Suprapubic skin (tissue), 4 donors: ENCODE data around the gene SDSL. TPM values are rescaled to one million over a fixed set of nuclear protein-coding genes. Genes with fewer than 3 reads are reported as not detected.

Experiments
- DNase-seq, 2 donors: peaks; one replicate each; pipeline ENCODE4 v3.0.0-alpha.2; 2019; ENCODE audit warnings: low spot score in 2 of 2
- H3K27ac ChIP-seq: fragments of 200-600 bp; sonication (generic); one replicate; pipeline ENCODE4 v1.5.1; 2019
- H3K27me3 ChIP-seq: fragments of 200-600 bp; sonication (generic); one replicate; pipeline ENCODE4 v1.5.1; 2019
- H3K36me3 ChIP-seq: fragments of 200-600 bp; sonication (generic); one replicate; pipeline ENCODE4 v1.5.1; 2019
- H3K4me1 ChIP-seq: fragments of 200-600 bp; sonication (generic); one replicate; pipeline ENCODE4 v1.5.1; 2019
- H3K4me3 ChIP-seq: fragments of 200-600 bp; sonication (generic); one replicate; pipeline ENCODE4 v1.5.1; 2019; ENCODE audit warnings: mild to moderate bottlenecking
- H3K9me3 ChIP-seq: fragments of 200-600 bp; sonication (generic); one replicate; pipeline ENCODE4 v1.5.1; 2019
- CTCF ChIP-seq, 2 donors: fragments of 200-600 bp in 1 of 2; fragments of 450-650 bp in 1 of 2; sonication (generic) in 1 of 2; IDR thresholded peaks; one replicate each; pipeline ENCODE4 v1.5.1; 2016 to 2019; ENCODE audit warnings: antibody characterized with exemption in 2 of 2, mild to moderate bottlenecking in 1 of 2, moderate library complexity in 1 of 2
- EP300 ChIP-seq: sonication (generic); formaldehyde crosslinking; IDR thresholded peaks from one replicate; pipeline ENCODE4 v1.6.1; 2017; ENCODE audit warnings: antibody characterized with exemption
- POLR2A ChIP-seq, 2 donors: fragments of 450-650 bp; IDR thresholded peaks; one replicate each; pipeline ENCODE4 v1.6.1; 2017; ENCODE audit warnings: antibody characterized with exemption in 2 of 2, mild to moderate bottlenecking in 2 of 2, moderate library complexity in 2 of 2
- POLR2AphosphoS5 ChIP-seq, 3 donors: sonication (generic); formaldehyde crosslinking; IDR thresholded peaks; one replicate each; pipeline ENCODE4 v1.6.1; 2017; ENCODE audit warnings: antibody characterized with exemption in 3 of 3
- WGBS: methylation state at CpG from one replicate; pipeline ENCODE4 v1.1.5; 2018; 5-methylcytosine and 5-hydroxymethylcytosine counted together
- total RNA-seq, 4 donors: library from RNA; depleted of rRNA; stranded (reverse); fragments of >200 nt; gene quantifications; one replicate each; pipeline ENCODE4 v1.1.0, GENCODE V29; 2016

SDSL gene
- total RNA-seq, 4 donors from 2014 or later: 0.56 to 2.2 (median 1.2) TPM; not detected in 1

- 44% methylated on average over 15 of the region's 20 CpGs for WGBS
- no peaks in the 10 kb centered on the region for H3K9me3 ChIP-seq
- DNase-seq: no peak
Measured at GRCh38 chr12:113424915-113425823, 3.0 kb downstream of the SDSL start.

GRCh38 chr12:113425960-113426453, 3.8 kb downstream of the SDSL start:
- 26% methylated on average over 11 of the region's 11 CpGs for WGBS
- Histone ChIP-seq H3K27me3 (peaks cover 19% of the 10 kb centered on the region), H3K4me1 (peaks cover 12% of the 10 kb centered on the region), H3K27ac (no peak overlapping the region), H3K4me3 (no peak overlapping the region), H3K9me3 (no peaks in the 10 kb centered on the region), H3K36me3 (no peaks in the 10 kb centered on the region)
- DNase-seq: no peak
- TF ChIP-seq EP300: no peak
- no peak for TF ChIP-seq CTCF (IDR thresholded peaks at IDR 0.05)
- no peak for TF ChIP-seq POLR2AphosphoS5 (IDR thresholded peaks at IDR 0.05)
- no peak for TF ChIP-seq POLR2A (IDR thresholded peaks at IDR 0.05)

More at GRCh38 chr12:113424915-113425823, 3.0 kb downstream of the SDSL start:
- Histone ChIP-seq H3K27ac (no peak overlapping the region), H3K36me3 (no peaks in the 10 kb centered on the region), H3K4me3 (no peak overlapping the region), H3K27me3 (peaks cover 19% of the 10 kb centered on the region), H3K4me1 (peaks cover 12% of the 10 kb centered on the region)
- no peak for TF ChIP-seq POLR2A (IDR thresholded peaks at IDR 0.05)
- peak; percentile 37 to 83 for TF ChIP-seq CTCF (IDR thresholded peaks at IDR 0.05)
- no peak for TF ChIP-seq POLR2AphosphoS5 (IDR thresholded peaks at IDR 0.05)

GRCh38 chr12:113427882-113428281, 5.7 kb downstream of the SDSL start:
- DNase-seq: no peak
- Histone ChIP-seq H3K9me3 (no peaks in the 10 kb centered on the region), H3K27ac (no peak overlapping the region), H3K27me3 (peaks cover 19% of the 10 kb centered on the region), H3K4me3 (no peak overlapping the region), H3K4me1 (peaks cover under 1% of the 10 kb centered on the region), H3K36me3 (no peaks in the 10 kb centered on the region)
- WGBS: 60% methylated on average over 9 of the region's 9 CpGs
- TF ChIP-seq POLR2AphosphoS5 (IDR thresholded peaks at IDR 0.05) (no peak), POLR2A (IDR thresholded peaks at IDR 0.05) (no peak), EP300 (no peak), CTCF (IDR thresholded peaks at IDR 0.05) (no peak)

- 82% methylated on average over 1 of the region's 1 CpG for WGBS
- peaks cover 19% of the 10 kb centered on the region for H3K27me3 ChIP-seq
- H3K36me3 ChIP-seq: no peaks in the 10 kb centered on the region
- DNase-seq: no peak
- H3K27ac ChIP-seq: no peak overlapping the region
- TF ChIP-seq EP300 (no peak), CTCF (IDR thresholded peaks at IDR 0.05) (no peak), POLR2AphosphoS5 (IDR thresholded peaks at IDR 0.05) (no peak), POLR2A (IDR thresholded peaks at IDR 0.05) (no peak)
- no peak overlapping the region for H3K4me3 ChIP-seq
- no peaks in the 10 kb centered on the region for H3K9me3 ChIP-seq
- H3K4me1 ChIP-seq: no peaks in the 10 kb centered on the region
Measured at GRCh38 chr12:113428482-113428881, 6.3 kb downstream of the SDSL start.

- DNase-seq: no peak
- no peaks in the 10 kb centered on the region for H3K4me1 ChIP-seq
- H3K36me3 ChIP-seq: no peaks in the 10 kb centered on the region
- H3K27ac ChIP-seq: no peak overlapping the region
- H3K9me3 ChIP-seq: no peaks in the 10 kb centered on the region
- TF ChIP-seq POLR2A (IDR thresholded peaks at IDR 0.05): no peak
- no peak for TF ChIP-seq CTCF (IDR thresholded peaks at IDR 0.05)
- TF ChIP-seq POLR2AphosphoS5 (IDR thresholded peaks at IDR 0.05): no peak
- TF ChIP-seq EP300: no peak
- H3K4me3 ChIP-seq: no peak overlapping the region
- peaks cover 8% of the 10 kb centered on the region for H3K27me3 ChIP-seq
Measured at GRCh38 chr12:113432986-113433385, 10.8 kb downstream of the SDSL start.
